HG02938 (cell line): ENCODE measurements around the gene CA5A.

Source experiments
- ATAC-seq: cut with Tn5 transposase; IDR thresholded peaks from one replicate; pipeline ENCODE4 v1.9.1; 2021; ENCODE audit warnings: mild to moderate bottlenecking, moderate library complexity; ENCODE audit not compliant: unreplicated experiment

The CA5A gene

GRCh38 chr16:87964049-87964659, 27.8 kb upstream of the CA5A start:
- ATAC-seq: no peak

- no peak for ATAC-seq
These were observed 27.1 kb upstream of the CA5A start for GRCh38 chr16:87963400-87963799.

- ATAC-seq: no peak
These were observed 25.3 kb upstream of the CA5A start for GRCh38 chr16:87961623-87962022.

GRCh38 chr16:87960852-87961251, 24.5 kb upstream of the CA5A start:
- ATAC-seq: no peak

DNA sequence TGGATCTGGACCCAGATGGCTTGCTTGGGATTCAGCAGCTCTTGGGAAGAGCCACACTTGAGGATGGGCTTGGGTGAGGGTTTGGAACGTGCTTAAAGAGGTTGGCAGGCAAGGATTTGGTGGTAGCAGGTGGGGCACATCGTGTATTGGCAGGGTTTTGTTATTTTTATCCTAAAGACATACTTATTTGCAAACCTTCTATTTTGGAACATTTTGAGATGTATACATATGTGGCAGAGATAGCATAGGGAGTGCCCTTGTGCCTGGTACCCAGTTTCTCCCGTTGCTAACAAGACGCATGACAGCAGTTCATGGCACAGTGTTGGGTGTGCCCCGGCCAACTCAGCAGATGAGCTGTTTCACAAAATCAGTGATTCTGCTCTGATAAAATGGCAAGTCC, 24.0 kb upstream of the CA5A start:
- no peak for ATAC-seq

DNA sequence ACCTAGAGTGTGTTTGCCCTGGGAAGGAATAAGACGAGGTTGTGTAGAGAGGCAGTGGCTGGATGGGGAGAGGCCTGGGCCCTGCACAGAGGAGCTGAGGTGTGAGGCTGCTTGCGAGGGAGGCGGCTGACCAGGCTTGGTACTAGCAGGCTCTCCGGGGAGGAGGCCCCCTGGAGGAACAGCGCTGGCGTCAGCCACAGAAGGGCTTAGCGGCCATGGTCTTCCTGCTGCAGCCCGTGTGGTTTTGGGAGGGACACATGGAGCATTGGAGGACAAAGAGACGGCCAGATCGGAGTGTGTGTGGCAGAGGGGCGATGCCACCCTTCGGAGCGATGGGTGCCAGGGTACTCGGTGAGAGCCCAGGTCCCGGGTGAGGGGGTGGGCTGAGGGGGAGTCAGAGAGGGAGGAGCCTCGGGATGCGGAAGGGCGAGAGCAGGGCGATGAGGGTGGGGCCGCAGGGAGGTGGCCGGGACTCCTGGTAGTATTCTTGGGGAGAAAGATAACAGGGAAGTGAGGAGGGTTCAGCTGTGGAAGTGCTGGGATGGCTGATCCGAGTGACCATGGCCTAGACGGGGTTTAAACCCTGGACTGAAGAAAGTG, 23.2 kb upstream of the CA5A start:
- no peak for ATAC-seq

GRCh38 chr16:87958632-87959031, 22.3 kb upstream of the CA5A start:
- no peak for ATAC-seq

- no peak for ATAC-seq
These were observed 21.2 kb upstream of the CA5A start for GRCh38 chr16:87957296-87958094.

- no peak for ATAC-seq
These were observed 20.3 kb upstream of the CA5A start for GRCh38 chr16:87956365-87957231.

DNA sequence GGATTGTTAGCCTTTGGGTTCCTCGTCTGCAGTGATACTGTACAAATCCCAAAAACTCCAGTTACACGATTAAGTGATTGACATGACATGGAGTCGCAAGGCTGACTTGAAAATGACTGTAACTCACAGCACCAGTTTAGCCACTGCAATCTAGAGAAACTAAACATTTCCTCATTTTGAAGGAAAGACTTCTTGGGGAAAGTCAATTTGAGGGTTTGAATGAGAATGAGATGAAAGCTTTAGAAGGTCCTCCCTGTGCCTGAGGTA, 19.7 kb upstream of the CA5A start:
- ATAC-seq: no peak

- ATAC-seq: no peak
These were observed 19.2 kb upstream of the CA5A start for GRCh38 chr16:87955302-87956097.

DNA sequence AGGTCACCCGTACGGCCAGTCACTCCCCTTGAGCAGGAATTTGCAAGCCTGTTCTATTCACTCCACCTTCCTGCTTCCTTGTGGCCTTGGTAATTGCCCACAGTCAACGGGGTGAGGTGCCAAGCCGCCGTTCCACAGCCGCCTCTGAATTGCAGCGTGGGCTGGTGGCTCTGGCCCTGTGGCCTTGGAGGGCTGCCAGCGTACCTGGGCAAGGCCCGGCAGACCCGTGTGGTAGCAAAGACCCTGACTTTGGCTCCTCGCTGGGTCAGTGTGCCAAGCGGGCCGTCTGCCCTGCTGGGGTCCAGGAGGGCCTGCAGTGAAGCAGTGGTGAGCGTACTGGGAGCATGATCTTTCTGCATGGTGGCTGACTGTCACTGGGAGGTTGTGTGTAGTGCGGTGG, 18.5 kb upstream of the CA5A start:
- ATAC-seq: no peak

DNA sequence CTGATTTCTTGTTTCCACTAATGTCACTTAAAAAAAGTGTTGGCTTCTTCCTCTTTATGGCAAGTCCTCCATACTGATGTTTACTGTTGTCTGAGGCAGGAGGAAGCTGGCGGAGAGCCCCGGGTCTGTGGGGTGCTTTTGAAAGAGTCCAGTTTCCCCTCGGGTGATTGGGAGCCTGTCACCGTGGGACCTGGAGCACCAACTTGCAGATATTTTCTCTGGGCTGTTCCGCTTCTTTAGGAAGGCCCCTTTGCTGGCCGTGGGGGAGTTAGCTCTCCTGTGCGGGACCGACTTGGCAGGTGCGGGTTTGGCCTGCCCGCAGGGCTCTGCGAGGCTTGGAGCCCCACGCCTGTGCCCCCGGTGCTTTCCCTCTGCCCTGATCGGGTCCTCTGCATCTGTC, 18.0 kb upstream of the CA5A start:
- ATAC-seq: no peak

DNA sequence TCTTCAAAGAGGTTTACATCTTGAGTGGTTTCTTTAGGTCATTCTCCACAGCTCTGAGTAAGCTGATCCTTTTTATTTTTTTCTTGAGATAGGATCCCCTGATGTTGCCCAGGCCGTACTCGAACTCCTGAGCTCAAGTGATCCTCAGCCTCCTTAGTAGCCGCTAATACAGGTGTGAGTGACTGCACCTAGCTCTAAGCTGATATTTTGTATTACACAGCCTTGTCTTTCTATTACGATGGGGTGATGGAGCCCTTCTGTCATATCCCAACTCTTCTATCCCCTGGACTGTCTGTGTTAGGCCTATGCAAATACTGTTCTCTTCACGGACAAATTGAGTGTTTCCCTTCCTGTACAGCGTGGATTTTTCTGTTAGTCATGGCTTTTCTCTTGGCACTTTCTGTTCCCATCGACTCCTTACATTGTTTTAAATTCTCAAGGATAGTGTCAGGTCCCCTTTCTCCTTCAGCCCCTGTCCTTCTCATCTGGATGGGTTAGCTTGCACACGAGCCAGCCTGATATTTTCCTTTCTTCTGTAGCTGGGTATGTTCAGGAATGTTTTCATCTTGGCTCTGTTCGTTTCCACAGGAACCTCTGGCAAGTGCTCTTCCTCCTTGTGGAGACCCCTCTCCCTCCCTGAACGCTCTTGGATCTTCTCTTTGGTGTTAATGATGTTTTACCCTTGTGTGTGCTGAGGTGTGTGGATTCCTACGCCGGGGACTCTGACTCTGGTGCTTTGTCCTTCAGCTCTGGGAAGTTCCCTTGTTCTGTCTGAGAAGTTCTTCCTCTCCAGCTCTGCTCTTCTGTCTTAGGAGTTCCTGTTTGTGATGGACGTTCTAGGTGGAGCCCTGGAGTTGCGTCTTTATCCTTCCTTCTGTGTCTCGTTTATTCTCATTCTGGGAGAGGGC, 17.2 kb upstream of the CA5A start:
- no peak for ATAC-seq

GRCh38 chr16:87952751-87953150, 16.4 kb upstream of the CA5A start:
- no peak for ATAC-seq

- no peak for ATAC-seq
These were observed 15.5 kb upstream of the CA5A start for GRCh38 chr16:87951552-87952538.

DNA sequence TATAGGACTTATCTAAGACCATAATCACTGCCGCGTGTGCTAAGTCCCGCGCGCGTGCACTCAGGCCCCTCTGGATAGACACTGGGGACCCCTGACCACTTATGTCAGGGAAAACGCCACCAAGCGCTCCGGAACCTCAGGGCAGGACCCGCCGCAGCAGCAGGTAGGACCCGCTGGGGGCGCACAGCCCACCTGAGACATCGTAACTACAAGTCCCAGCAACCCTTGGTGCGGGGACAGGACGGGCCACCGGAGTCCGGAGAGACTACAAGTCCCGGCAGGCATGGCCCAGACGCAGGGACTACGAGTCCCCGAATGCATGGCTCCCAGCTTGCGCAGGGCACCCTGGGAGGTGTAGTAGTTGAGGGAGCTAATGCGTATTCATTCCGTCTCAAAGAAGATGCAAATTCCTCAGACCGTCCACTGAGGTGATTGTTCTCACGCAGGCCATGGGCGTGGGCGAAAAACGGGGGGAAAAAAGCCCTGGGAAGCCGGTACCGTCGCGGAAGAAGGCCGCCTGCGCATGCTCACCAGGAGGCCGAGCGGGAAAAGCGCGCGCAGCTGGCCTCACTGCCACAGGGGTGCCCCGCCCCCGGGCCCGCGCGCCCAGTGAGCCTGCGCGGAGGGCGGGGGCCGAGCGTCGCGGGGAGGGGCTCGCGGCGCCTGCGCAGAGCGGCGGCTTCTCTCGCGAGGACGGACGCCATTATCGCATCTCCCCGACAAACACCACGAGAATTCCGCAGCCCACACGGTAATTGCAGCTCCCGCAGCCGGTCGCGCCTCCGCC, 14.6 kb upstream of the CA5A start, which contains the start of gene BANP:
BANP (plus strand) TSS at position 670 of the 787 bp plus-strand sequence. CDS start 23,682 bp downstream, outside the sequence.
- peak; percentile 87 for ATAC-seq
